ENCODE results near the gene CENPA. TPM values are rescaled to one million over a fixed set of nuclear protein-coding genes. Genes with fewer than 3 reads are reported as not detected.

Gene CENPA
- total RNA-seq, 1 donor: 2.2 TPM

DNA sequence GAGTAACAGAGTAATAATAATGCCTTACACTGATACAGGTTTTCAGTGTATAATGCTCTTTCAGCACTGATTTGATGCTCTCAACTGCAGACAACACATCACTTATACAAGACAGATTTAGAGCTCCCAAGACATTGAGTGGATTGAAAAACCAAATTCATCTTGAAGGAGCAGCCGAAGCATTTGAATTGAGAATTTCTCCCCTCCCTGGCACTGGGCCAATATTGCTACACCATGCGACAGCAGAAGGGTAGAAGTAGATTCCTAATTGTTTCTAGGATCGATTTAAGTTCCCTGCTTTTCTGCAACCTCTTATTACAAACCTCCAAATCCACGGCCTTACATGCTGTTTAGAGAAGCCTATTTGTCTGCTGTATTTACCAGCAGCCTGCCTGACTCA lies 15.5 kb downstream of the CENPA start:
- Histone ChIP-seq H4K20me1 (ENCODE audit: insufficient read depth, low read length) (no peaks in the 10 kb centered on the region), H3K4me3 (ENCODE audit: insufficient read depth, low read length) (no peak overlapping the region), H3K4me1 (ENCODE audit: insufficient read depth, low read length) (peaks cover 3% of the 10 kb centered on the region), H3K4me2 (ENCODE audit: insufficient read depth, low read length) (no peak overlapping the region), H3K36me3 (ENCODE audit: insufficient read depth, low read length) (peaks cover 3% of the 10 kb centered on the region), H2AFZ (ENCODE audit: low read length) (no peak overlapping the region), H3K27me3 (ENCODE audit: insufficient read depth, low read length) (no peaks in the 10 kb centered on the region), H3K79me2 (ENCODE audit: insufficient read depth, low read length) (no peaks in the 10 kb centered on the region), H3K9me3 (ENCODE audit: low read depth, low read length) (no peaks in the 10 kb centered on the region), H3K27ac (ENCODE audit: low read depth, low read length) (no peak overlapping the region)
- DNase-seq (ENCODE audit: insufficient read length, low spot score, missing footprints): no peak
- TF ChIP-seq, protein P1, sequence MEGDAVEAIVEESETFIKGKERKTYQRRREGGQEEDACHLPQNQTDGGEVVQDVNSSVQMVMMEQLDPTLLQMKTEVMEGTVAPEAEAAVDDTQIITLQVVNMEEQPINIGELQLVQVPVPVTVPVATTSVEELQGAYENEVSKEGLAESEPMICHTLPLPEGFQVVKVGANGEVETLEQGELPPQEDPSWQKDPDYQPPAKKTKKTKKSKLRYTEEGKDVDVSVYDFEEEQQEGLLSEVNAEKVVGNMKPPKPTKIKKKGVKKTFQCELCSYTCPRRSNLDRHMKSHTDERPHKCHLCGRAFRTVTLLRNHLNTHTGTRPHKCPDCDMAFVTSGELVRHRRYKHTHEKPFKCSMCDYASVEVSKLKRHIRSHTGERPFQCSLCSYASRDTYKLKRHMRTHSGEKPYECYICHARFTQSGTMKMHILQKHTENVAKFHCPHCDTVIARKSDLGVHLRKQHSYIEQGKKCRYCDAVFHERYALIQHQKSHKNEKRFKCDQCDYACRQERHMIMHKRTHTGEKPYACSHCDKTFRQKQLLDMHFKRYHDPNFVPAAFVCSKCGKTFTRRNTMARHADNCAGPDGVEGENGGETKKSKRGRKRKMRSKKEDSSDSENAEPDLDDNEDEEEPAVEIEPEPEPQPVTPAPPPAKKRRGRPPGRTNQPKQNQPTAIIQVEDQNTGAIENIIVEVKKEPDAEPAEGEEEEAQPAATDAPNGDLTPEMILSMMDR (IDR thresholded peaks at IDR 0.05; ENCODE audit: extremely low read depth, low read depth, low read length): no peak

DNA sequence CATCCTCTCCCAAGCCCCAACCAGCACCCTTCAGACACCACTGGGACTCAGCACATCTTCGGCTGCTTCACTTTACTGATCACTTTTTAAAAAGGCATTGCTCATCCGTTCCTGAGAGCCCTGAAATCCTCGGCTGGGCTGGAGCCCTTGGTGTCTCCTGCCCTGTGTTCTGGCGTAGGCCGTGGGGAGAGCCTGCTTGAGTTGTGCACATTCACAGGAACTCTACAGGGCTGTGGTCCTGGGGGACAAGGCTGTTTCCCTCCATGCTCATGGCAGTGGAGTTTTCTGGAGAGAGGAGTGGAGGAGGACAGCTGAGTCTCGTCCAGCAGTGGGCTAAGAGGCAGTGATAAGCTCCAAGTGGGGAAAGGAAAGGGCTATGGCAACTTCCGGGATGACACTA lies 15.9 kb downstream of the CENPA start:
- peaks cover 3% of the 10 kb centered on the region for H3K4me1 ChIP-seq (ENCODE audit: insufficient read depth, low read length)
- no peak overlapping the region for H3K27ac ChIP-seq (ENCODE audit: low read depth, low read length)

DNA sequence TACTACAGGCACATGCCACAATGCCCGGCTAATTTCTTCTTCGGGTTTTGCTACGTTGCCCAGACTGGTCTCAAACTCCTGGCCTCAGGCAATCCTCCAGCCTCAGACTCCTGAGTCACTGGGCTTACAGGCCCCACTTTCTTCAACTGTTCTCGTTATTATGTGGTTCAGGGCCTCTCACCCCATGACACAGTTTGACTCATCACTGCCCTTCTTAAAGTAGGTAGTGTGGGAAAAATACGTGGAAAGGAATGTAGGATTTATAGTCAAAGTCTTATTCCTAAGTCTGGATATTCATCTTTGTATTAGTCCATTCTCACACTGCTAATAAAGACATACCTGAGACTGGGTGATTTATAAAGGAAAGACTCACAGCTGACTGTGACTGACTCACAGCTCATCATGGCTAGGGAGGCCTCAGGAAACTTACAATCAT lies 19.4 kb downstream of the CENPA start:
- no peaks in the 10 kb centered on the region for H3K9me3 ChIP-seq (ENCODE audit: low read depth, low read length)
- no peak overlapping the region for H3K4me3 ChIP-seq (ENCODE audit: insufficient read depth, low read length)
- H3K4me1 ChIP-seq (ENCODE audit: insufficient read depth, low read length): peaks cover 3% of the 10 kb centered on the region
- no peak overlapping the region for H2AFZ ChIP-seq (ENCODE audit: low read length)
- no peaks in the 10 kb centered on the region for H3K79me2 ChIP-seq (ENCODE audit: insufficient read depth, low read length)
- peak overlapping the region; percentile 24 for H3K27ac ChIP-seq (ENCODE audit: low read depth, low read length)
- peaks cover 2% of the 10 kb centered on the region for H3K27me3 ChIP-seq (ENCODE audit: insufficient read depth, low read length)
- no peaks in the 10 kb centered on the region for H3K36me3 ChIP-seq (ENCODE audit: insufficient read depth, low read length)
- no peak overlapping the region for H3K4me2 ChIP-seq (ENCODE audit: insufficient read depth, low read length)
- DNase-seq (ENCODE audit: insufficient read length, low spot score, missing footprints): no peak
- TF ChIP-seq, protein P1 (IDR thresholded peaks at IDR 0.05; ENCODE audit: extremely low read depth, low read depth, low read length): no peak
- H4K20me1 ChIP-seq (ENCODE audit: insufficient read depth, low read length): no peaks in the 10 kb centered on the region

More for the DNA sequence above, 15.9 kb downstream of the CENPA start:
- H3K36me3 ChIP-seq (ENCODE audit: insufficient read depth, low read length): no peaks in the 10 kb centered on the region
- no peaks in the 10 kb centered on the region for H3K79me2 ChIP-seq (ENCODE audit: insufficient read depth, low read length)
- DNase-seq (ENCODE audit: insufficient read length, low spot score, missing footprints): no peak
- no peaks in the 10 kb centered on the region for H4K20me1 ChIP-seq (ENCODE audit: insufficient read depth, low read length)
- TF ChIP-seq, protein P1 (IDR thresholded peaks at IDR 0.05; ENCODE audit: extremely low read depth, low read depth, low read length): no peak
- H3K4me3 ChIP-seq (ENCODE audit: insufficient read depth, low read length): no peak overlapping the region
- no peaks in the 10 kb centered on the region for H3K27me3 ChIP-seq (ENCODE audit: insufficient read depth, low read length)
- no peak overlapping the region for H2AFZ ChIP-seq (ENCODE audit: low read length)
- no peaks in the 10 kb centered on the region for H3K9me3 ChIP-seq (ENCODE audit: low read depth, low read length)
- H3K4me2 ChIP-seq (ENCODE audit: insufficient read depth, low read length): no peak overlapping the region

DNA sequence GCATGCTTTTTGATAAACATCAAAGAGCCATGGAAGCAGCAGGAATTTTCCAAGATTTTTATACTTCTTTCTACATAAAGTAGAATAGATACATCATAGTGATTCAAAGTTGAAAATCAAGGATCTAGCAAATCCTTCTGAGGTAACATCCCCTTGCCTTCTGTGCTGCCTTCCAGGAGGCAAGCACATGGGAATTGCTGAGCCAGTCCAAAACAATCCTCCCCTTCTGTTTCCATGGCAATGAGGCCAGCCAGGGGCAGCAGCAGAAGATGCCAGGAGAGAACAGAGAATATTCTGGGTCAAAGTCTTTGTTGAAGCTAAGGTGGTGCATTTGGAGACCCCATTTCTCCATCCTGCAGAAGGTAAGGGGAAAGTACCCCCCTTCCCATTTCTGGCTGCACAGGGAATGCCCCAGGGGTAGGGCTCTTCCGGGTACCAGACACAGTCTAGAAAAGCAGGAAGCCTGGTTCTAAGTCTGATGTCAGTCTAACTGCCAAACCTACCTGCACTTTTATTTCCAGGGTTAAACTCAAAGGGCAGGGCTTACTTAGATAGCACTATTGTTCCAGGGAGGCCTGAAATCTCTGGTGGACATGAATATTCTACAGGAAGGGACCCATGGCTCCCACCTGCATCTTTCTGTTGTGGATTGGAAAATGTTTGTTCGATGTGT lies 22.1 kb downstream of the CENPA start:
- H3K4me1 ChIP-seq (ENCODE audit: insufficient read depth, low read length): peaks cover 3% of the 10 kb centered on the region
- H3K27me3 ChIP-seq (ENCODE audit: insufficient read depth, low read length): peaks cover 7% of the 10 kb centered on the region
- no peak overlapping the region for H2AFZ ChIP-seq (ENCODE audit: low read length)
- no peaks in the 10 kb centered on the region for H3K79me2 ChIP-seq (ENCODE audit: insufficient read depth, low read length)
- H3K4me3 ChIP-seq (ENCODE audit: insufficient read depth, low read length): no peak overlapping the region
- H3K27ac ChIP-seq (ENCODE audit: low read depth, low read length): no peak overlapping the region
- DNase-seq (ENCODE audit: insufficient read length, low spot score, missing footprints): no peak
- H3K9me3 ChIP-seq (ENCODE audit: low read depth, low read length): no peaks in the 10 kb centered on the region
- no peaks in the 10 kb centered on the region for H4K20me1 ChIP-seq (ENCODE audit: insufficient read depth, low read length)
- H3K36me3 ChIP-seq (ENCODE audit: insufficient read depth, low read length): no peaks in the 10 kb centered on the region
- TF ChIP-seq, protein P1 (IDR thresholded peaks at IDR 0.05; ENCODE audit: extremely low read depth, low read depth, low read length): no peak
- H3K4me2 ChIP-seq (ENCODE audit: insufficient read depth, low read length): no peak overlapping the region
